Measurements from ENCODE around the gene ARID1A. TPM values are rescaled to one million over a fixed set of nuclear protein-coding genes. Genes with fewer than 3 reads are reported as not detected.

ARID1A gene
- polyA plus RNA-seq, 3 donors, result 6.6 to 84.4 (median 9.5) TPM

- H4K20me1 ChIP-seq (ENCODE audit: insufficient read depth, low read length), result no peaks in the 10 kb centered on the region
- H3K79me2 ChIP-seq (ENCODE audit: insufficient read depth, low read length), result peaks cover 30% of the 10 kb centered on the region
- no peak overlapping the region for H2AFZ ChIP-seq (ENCODE audit: insufficient read depth, low read depth, low read length, poor library complexity, severe bottlenecking)
- H3K27me3 ChIP-seq (ENCODE audit: control insufficient read depth in 2 of 2, insufficient read depth in 2 of 2, low read length in 2 of 2), result no peaks in the 10 kb centered on the region
- H3K27ac ChIP-seq (ENCODE audit: low read depth in 1 of 2, low read length in 2 of 2), result no peak overlapping the region
- H3K4me3 Mint-ChIP-seq, result no peak overlapping the region
- intact Hi-C loops (cut with micrococcal nuclease), result loop anchor here (2.0 to 5.0 kb wide), 3 partner anchors 47 to 289 kb away; partner anchors contain the start of gene ARID1A (in 1 of the 2)
- DNase-seq, result no peak
- H3K9me3 Mint-ChIP-seq, result no peaks in the 10 kb centered on the region
- no peak overlapping the region for H3K27ac Mint-ChIP-seq
- no peak overlapping the region for H3K9ac ChIP-seq (ENCODE audit: insufficient read depth, low read length, poor library complexity, severe bottlenecking)
- peaks cover 35 to 43% of the 10 kb centered on the region in 2 donors for H3K4me1 ChIP-seq (ENCODE audit: control insufficient read depth in 1 of 2, insufficient read depth in 2 of 2, low read length in 2 of 2)
- H3K36me3 ChIP-seq (replicated peaks in 1 of 2; ENCODE audit: control insufficient read depth in 1 of 2, insufficient read depth in 2 of 2, low read length in 2 of 2), result peaks cover 10 to 32% of the 10 kb centered on the region in 2 donors
- peaks cover 47% of the 10 kb centered on the region for H3K4me1 Mint-ChIP-seq
- WGBS (ENCODE audit: insufficient coverage), result no CpG with 5 or more reads among the region's 3 CpGs
- no peak overlapping the region for H3K4me3 ChIP-seq (replicated peaks in 1 of 3; ENCODE audit: low read depth in 2 of 3, low read length in 3 of 3)
- H3K4me2 ChIP-seq (replicated peaks; ENCODE audit: extremely low read depth, low read length, poor library complexity, severe bottlenecking), result peak overlapping the region; percentile 90
- no peak for TF ChIP-seq CTCF (IDR thresholded peaks at IDR 0.05)
- no peaks in the 10 kb centered on the region for H3K9me3 ChIP-seq (replicated peaks in 1 of 2; ENCODE audit: control insufficient read depth in 1 of 2, insufficient read depth in 1 of 2, low read length in 2 of 2)
- H3K27me3 Mint-ChIP-seq (ENCODE audit: low read depth in 3 of 3), result peaks cover 0 to 2% (median 0%) of the 10 kb centered on the region in 3 donors
- H3K36me3 Mint-ChIP-seq, result peaks cover 18 to 20% of the 10 kb centered on the region in 2 donors
Measured at GRCh38 chr1:26789612-26789865, 93.7 kb downstream of the ARID1A start.

- no peak for DNase-seq
- H3K79me2 ChIP-seq (ENCODE audit: insufficient read depth, low read length), result peaks cover 28% of the 10 kb centered on the region
- H3K27ac Mint-ChIP-seq, result peak overlapping the region in 2 of 7 donors; percentile 21 to 46
- no peak for TF ChIP-seq CTCF (IDR thresholded peaks at IDR 0.05)
- no peaks in the 10 kb centered on the region for H3K9me3 ChIP-seq (replicated peaks in 1 of 2; ENCODE audit: control insufficient read depth in 1 of 2, insufficient read depth in 1 of 2, low read length in 2 of 2)
- no peak overlapping the region for H3K4me3 ChIP-seq (replicated peaks in 1 of 3; ENCODE audit: low read depth in 2 of 3, low read length in 3 of 3)
- H3K4me1 ChIP-seq (ENCODE audit: control insufficient read depth in 1 of 2, insufficient read depth in 2 of 2, low read length in 2 of 2), result peaks cover 31 to 39% of the 10 kb centered on the region in 2 donors
- WGBS (ENCODE audit: insufficient coverage), result no CpG with 5 or more reads among the region's 4 CpGs
- H3K4me3 Mint-ChIP-seq, result no peak overlapping the region
- peaks cover 0 to 2% (median 0%) of the 10 kb centered on the region in 3 donors for H3K27me3 Mint-ChIP-seq (ENCODE audit: low read depth in 3 of 3)
- peaks cover 43% of the 10 kb centered on the region for H3K4me1 Mint-ChIP-seq
- H3K9me3 Mint-ChIP-seq, result no peaks in the 10 kb centered on the region
- intact Hi-C loops (cut with micrococcal nuclease), result loop anchor here (2.0 to 5.0 kb wide), 3 partner anchors 48 to 289 kb away; partner anchors contain the start of gene ARID1A (in 1 of the 2)
- H3K9ac ChIP-seq (ENCODE audit: insufficient read depth, low read length, poor library complexity, severe bottlenecking), result no peak overlapping the region
- no peak overlapping the region for H3K4me2 ChIP-seq (replicated peaks; ENCODE audit: extremely low read depth, low read length, poor library complexity, severe bottlenecking)
- no peaks in the 10 kb centered on the region for H3K27me3 ChIP-seq (ENCODE audit: control insufficient read depth in 2 of 2, insufficient read depth in 2 of 2, low read length in 2 of 2)
- H3K27ac ChIP-seq (ENCODE audit: low read depth in 1 of 2, low read length in 2 of 2), result no peak overlapping the region
- H3K36me3 Mint-ChIP-seq, result peaks cover 22 to 24% of the 10 kb centered on the region in 2 donors
- H2AFZ ChIP-seq (ENCODE audit: insufficient read depth, low read depth, low read length, poor library complexity, severe bottlenecking), result no peak overlapping the region
- no peaks in the 10 kb centered on the region for H4K20me1 ChIP-seq (ENCODE audit: insufficient read depth, low read length)
- peaks cover 14 to 36% of the 10 kb centered on the region in 2 donors for H3K36me3 ChIP-seq (replicated peaks in 1 of 2; ENCODE audit: control insufficient read depth in 1 of 2, insufficient read depth in 2 of 2, low read length in 2 of 2)
Measured at GRCh38 chr1:26789931-26790330, 94.1 kb downstream of the ARID1A start.
